CD4-positive, alpha-beta T cell (primary cell): Measurements from ENCODE around the gene OSBPL7. TPM values are rescaled to one million over a fixed set of nuclear protein-coding genes. Genes with fewer than 3 reads are reported as not detected.

Experiments used
- ATAC-seq: fragments of 200-7000 bp; cut with Tn5 transposase; one replicate; pipeline ENCODE4 v1.10.0; 2022; ENCODE audit warnings: mild to moderate bottlenecking; ENCODE audit not compliant: poor library complexity
- CTCF ChIA-PET: fragments of 350-600 bp; sonication (Branson Sonifier 250); formaldehyde crosslinking; loops from one replicate; lab custom pipeline; 2021; ENCODE audit warnings: antibody characterized with exemption, inconsistent platforms; lab: Charles Lee
- POLR2A ChIA-PET: fragments of 350-600 bp; sonication (Branson Sonifier 250); formaldehyde crosslinking; loops from one replicate; lab custom pipeline; 2021; ENCODE audit warnings: antibody characterized with exemption, inconsistent platforms; lab: Charles Lee
- DNase-seq, 14 experiments: peaks; one replicate each; pipeline ENCODE4 v3.0.0-alpha.2; 2013 to 2020; ENCODE audit warnings: mixed read lengths in 2 of 14
- H3K27ac ChIP-seq, 2 donors: one replicate each; pipeline versions ENCODE4 v1.5.1 to v1.7.0; 2013; ENCODE audit warnings: low read length in 2 of 2, low read depth in 1 of 2, mild to moderate bottlenecking in 1 of 2
- H3K27me3 ChIP-seq, 2 experiments: 1 replicate in 1 of 2; 2 replicates in 1 of 2; pipeline versions ENCODE4 v1.6.1 to v1.7.0; 2013; ENCODE audit warnings: low read length in 2 of 2, control low read depth in 1 of 2, mild to moderate bottlenecking in 1 of 2, moderate library complexity in 1 of 2; ENCODE audit not compliant: insufficient read depth in 2 of 2, control insufficient read depth in 1 of 2
- H3K36me3 ChIP-seq: one replicate; pipeline ENCODE4 v1.6.1; 2013; ENCODE audit warnings: low read length, control low read depth; ENCODE audit not compliant: insufficient read depth
- H3K4me1 ChIP-seq: one replicate; pipeline ENCODE4 v1.6.1; 2013; ENCODE audit warnings: low read length, control low read depth; ENCODE audit not compliant: insufficient read depth
- H3K4me3 ChIP-seq: one replicate; pipeline ENCODE4 v1.5.1; 2013; ENCODE audit warnings: mild to moderate bottlenecking, low read length, moderate library complexity
- H3K9me3 ChIP-seq, 2 experiments: 1 replicate in 1 of 2; 2 replicates in 1 of 2; pipeline versions ENCODE4 v1.6.1 to v1.7.0; 2013; ENCODE audit warnings: low read length in 2 of 2, mild to moderate bottlenecking in 2 of 2, control low read depth in 1 of 2, moderate library complexity in 1 of 2; ENCODE audit not compliant: control insufficient read depth in 1 of 2, insufficient read depth in 1 of 2
- H3K27ac Mint-ChIP-seq: one replicate; pipeline ENCODE4 v1.8.0; 2020; ENCODE audit warnings: mixed read lengths
- H3K27me3 Mint-ChIP-seq: one replicate; pipeline ENCODE4 v1.8.0; 2021; ENCODE audit warnings: mixed read lengths
- H3K36me3 Mint-ChIP-seq: one replicate; pipeline ENCODE4 v1.8.0; 2021; ENCODE audit warnings: low read depth, mixed read lengths
- H3K4me1 Mint-ChIP-seq: one replicate; pipeline ENCODE4 v1.8.0; 2021; ENCODE audit warnings: low read depth, mixed read lengths
- H3K4me3 Mint-ChIP-seq: one replicate; pipeline ENCODE4 v1.8.0; 2020; ENCODE audit warnings: mild to moderate bottlenecking, mixed read lengths
- H3K9me3 Mint-ChIP-seq: one replicate; pipeline ENCODE4 v1.8.0; 2020; ENCODE audit warnings: mixed read lengths
- intact Hi-C, 2 experiments: fragments of 100-400 bp; cut with DNase I in 1 of 2; cut with micrococcal nuclease in 1 of 2; formaldehyde crosslinking; loops; one replicate each; pipeline versions ENCODE4 v1.15.1 to v1.9.0; 2023 to 2025; cut with DNase I, micrococcal nuclease
- total RNA-seq, 174 experiments: library from RNA in 2 of 174; stranded (reverse) in 2 of 174; gene quantifications; one replicate each; pipeline ENCODE4 v1.2.3 and lab custom pipeline; 2021 to 2026
- TF ChIP-seq, protein P1 (sequence below): fragments of 200-600 bp; IDR thresholded peaks from one replicate; pipeline ENCODE4 v1.8.0; 2022; ENCODE audit warnings: antibody characterized with exemption, mild to moderate bottlenecking

OSBPL7 gene
- total RNA-seq, 2 experiments from 2014 or later = 30.1 to 30.8 TPM

DNA sequence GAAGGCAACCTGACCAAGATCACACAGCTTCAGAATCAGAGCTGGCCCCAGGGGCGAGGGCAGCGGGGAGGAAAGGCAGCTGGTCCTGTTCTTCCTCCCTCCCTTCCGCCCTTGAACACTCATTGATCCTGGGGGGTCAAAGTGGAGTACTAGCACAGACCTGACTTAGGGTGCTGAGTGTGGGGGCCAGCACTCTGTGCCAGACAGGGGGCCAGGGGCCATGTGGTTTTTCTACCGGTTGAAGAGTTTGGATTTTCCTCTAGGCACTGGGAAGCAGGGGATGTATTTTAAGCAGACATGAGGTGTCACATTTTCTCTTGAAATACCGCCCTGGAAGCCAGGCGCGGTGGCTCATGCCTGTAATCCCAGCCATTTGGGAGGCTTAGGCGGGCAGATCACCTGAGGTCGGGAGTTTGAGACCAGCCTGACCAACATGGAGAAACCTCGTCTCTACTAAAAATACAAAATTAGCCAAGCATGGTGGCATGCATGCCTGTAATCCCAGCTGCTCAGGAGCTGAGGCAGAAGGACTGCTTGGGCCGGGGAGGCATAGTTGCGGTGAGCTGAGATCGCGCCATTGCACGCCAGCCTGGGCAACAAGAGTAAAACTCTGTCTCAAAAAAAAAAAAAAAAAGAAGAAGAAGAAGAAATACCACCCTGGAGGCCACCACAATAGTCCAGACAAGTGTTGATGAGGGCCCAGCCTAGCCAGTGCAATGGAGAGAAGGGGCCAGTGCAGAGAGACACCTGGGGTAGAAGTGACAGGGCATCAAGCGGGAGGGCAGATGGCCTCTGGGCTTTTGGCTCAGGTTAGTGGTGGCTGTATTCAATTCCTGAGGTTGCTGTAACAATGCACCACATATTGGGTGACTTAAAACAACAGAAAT, 15.3 kb downstream of the OSBPL7 start:
- DNase-seq (no peak), ATAC-seq (no peak)
- intact Hi-C loops = no loop called here
- H3K4me3 ChIP-seq = no peak overlapping the region
- no peak overlapping the region for H3K27ac ChIP-seq
- Mint-ChIP-seq H3K27ac (no peak overlapping the region), H3K4me3 (no peak overlapping the region), H3K36me3 (peaks cover 47% of the 10 kb centered on the region), H3K4me1 (no peaks in the 10 kb centered on the region), H3K9me3 (no peaks in the 10 kb centered on the region), H3K27me3 (no peaks in the 10 kb centered on the region)
- TF ChIP-seq, protein P1, sequence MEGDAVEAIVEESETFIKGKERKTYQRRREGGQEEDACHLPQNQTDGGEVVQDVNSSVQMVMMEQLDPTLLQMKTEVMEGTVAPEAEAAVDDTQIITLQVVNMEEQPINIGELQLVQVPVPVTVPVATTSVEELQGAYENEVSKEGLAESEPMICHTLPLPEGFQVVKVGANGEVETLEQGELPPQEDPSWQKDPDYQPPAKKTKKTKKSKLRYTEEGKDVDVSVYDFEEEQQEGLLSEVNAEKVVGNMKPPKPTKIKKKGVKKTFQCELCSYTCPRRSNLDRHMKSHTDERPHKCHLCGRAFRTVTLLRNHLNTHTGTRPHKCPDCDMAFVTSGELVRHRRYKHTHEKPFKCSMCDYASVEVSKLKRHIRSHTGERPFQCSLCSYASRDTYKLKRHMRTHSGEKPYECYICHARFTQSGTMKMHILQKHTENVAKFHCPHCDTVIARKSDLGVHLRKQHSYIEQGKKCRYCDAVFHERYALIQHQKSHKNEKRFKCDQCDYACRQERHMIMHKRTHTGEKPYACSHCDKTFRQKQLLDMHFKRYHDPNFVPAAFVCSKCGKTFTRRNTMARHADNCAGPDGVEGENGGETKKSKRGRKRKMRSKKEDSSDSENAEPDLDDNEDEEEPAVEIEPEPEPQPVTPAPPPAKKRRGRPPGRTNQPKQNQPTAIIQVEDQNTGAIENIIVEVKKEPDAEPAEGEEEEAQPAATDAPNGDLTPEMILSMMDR = no peak
- ChIA-PET POLR2A (no interaction called here), CTCF (no interaction called here)
- H3K36me3 ChIP-seq = peaks cover 43% of the 10 kb centered on the region
- peaks cover 10% of the 10 kb centered on the region for H3K4me1 ChIP-seq
- no peaks in the 10 kb centered on the region for H3K27me3 ChIP-seq
- no peaks in the 10 kb centered on the region for H3K9me3 ChIP-seq

- no peaks in the 10 kb centered on the region for H3K9me3 Mint-ChIP-seq
- H3K36me3 Mint-ChIP-seq = peaks cover 29% of the 10 kb centered on the region
- ATAC-seq (no peak), DNase-seq (no peak)
- Histone ChIP-seq H3K4me3 (no peak overlapping the region), H3K27me3 (no peaks in the 10 kb centered on the region), H3K27ac (no peak overlapping the region), H3K36me3 (peaks cover 26% of the 10 kb centered on the region), H3K4me1 (peaks cover 5% of the 10 kb centered on the region), H3K9me3 (no peaks in the 10 kb centered on the region)
- CTCF ChIA-PET = no interaction called here
- no peak overlapping the region for H3K27ac Mint-ChIP-seq
- TF ChIP-seq, protein P1 = no peak
- no peaks in the 10 kb centered on the region for H3K4me1 Mint-ChIP-seq
- H3K27me3 Mint-ChIP-seq = no peaks in the 10 kb centered on the region
- intact Hi-C loops = loop anchor here in 1 of 2 experiments (5.0 kb wide), 1 partner anchor 107 kb away; no protein-coding TSS in a partner anchor
- POLR2A ChIA-PET = no interaction called here
- H3K4me3 Mint-ChIP-seq = no peak overlapping the region
Measured at GRCh38 chr17:47804461-47804860, 17.1 kb downstream of the OSBPL7 start.

- DNase-seq (no peak), ATAC-seq (no peak)
- Histone ChIP-seq H3K4me3 (no peak overlapping the region), H3K27me3 (no peaks in the 10 kb centered on the region), H3K4me1 (peaks cover 5% of the 10 kb centered on the region), H3K27ac (no peak overlapping the region), H3K36me3 (peaks cover 19% of the 10 kb centered on the region), H3K9me3 (no peaks in the 10 kb centered on the region)
- Mint-ChIP-seq H3K4me3 (no peak overlapping the region), H3K27me3 (no peaks in the 10 kb centered on the region), H3K9me3 (no peaks in the 10 kb centered on the region), H3K36me3 (peaks cover 22% of the 10 kb centered on the region), H3K27ac (no peak overlapping the region), H3K4me1 (no peaks in the 10 kb centered on the region)
- ChIA-PET POLR2A (no interaction called here), CTCF (no interaction called here)
- intact Hi-C loops = loop anchor here (1.0 to 5.0 kb wide), 4 partner anchors 27 to 139 kb away; no protein-coding TSS in a partner anchor
- TF ChIP-seq, protein P1 = no peak
Measured at GRCh38 chr17:47803751-47804150, 17.8 kb downstream of the OSBPL7 start.
